Gastroesophageal sphincter (tissue), 3 donors: ENCODE results near the gene PCSK5.

ENCODE experiments used
- EP300 ChIP-seq: sonication (generic); formaldehyde crosslinking; IDR thresholded peaks from one replicate; pipeline ENCODE4 v1.6.1; 2017; ENCODE audit warnings: antibody characterized with exemption, mild to moderate bottlenecking
- POLR2A ChIP-seq, 2 donors: fragments of 450-650 bp; IDR thresholded peaks; one replicate each; pipeline ENCODE4 v1.6.1; 2017; ENCODE audit warnings: antibody characterized with exemption in 2 of 2, mild to moderate bottlenecking in 2 of 2, moderate library complexity in 1 of 2
- POLR2AphosphoS5 ChIP-seq: sonication (generic); formaldehyde crosslinking; IDR thresholded peaks from one replicate; pipeline ENCODE4 v1.6.1; 2017; ENCODE audit warnings: antibody characterized with exemption
- TF ChIP-seq, protein P1 (sequence below), 4 experiments: fragments of 200-600 bp in 2 of 4; fragments of 450-650 bp in 2 of 4; sonication (generic) in 1 of 4; IDR thresholded peaks; one replicate each; pipeline ENCODE4 v1.5.1; 2017 to 2019; ENCODE audit warnings: antibody characterized with exemption in 4 of 4, mild to moderate bottlenecking in 2 of 4, moderate library complexity in 2 of 4

DNA sequence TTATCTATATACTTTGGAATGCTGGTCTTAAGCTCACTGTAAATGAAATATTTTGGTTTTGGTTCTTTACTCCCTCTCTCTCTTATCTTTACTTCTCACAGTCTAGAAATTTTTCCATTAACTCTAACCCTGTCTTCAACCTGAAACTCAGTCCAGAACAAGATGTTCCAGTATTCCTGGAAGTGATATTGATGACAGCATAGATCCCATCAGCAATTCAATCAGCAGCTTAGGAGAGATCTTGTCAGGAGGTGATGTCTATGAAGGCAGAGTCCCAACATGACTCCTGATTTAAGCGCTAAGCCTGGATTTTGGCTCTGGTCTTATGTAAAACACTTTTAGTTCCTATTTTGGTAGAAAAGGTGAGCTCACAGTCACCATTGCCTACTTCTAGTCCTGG is 451.1 kb downstream of the PCSK5 start:
- TF ChIP-seq, protein P1, sequence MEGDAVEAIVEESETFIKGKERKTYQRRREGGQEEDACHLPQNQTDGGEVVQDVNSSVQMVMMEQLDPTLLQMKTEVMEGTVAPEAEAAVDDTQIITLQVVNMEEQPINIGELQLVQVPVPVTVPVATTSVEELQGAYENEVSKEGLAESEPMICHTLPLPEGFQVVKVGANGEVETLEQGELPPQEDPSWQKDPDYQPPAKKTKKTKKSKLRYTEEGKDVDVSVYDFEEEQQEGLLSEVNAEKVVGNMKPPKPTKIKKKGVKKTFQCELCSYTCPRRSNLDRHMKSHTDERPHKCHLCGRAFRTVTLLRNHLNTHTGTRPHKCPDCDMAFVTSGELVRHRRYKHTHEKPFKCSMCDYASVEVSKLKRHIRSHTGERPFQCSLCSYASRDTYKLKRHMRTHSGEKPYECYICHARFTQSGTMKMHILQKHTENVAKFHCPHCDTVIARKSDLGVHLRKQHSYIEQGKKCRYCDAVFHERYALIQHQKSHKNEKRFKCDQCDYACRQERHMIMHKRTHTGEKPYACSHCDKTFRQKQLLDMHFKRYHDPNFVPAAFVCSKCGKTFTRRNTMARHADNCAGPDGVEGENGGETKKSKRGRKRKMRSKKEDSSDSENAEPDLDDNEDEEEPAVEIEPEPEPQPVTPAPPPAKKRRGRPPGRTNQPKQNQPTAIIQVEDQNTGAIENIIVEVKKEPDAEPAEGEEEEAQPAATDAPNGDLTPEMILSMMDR (IDR thresholded peaks at IDR 0.05), result no peak
- no peak for TF ChIP-seq POLR2A (IDR thresholded peaks at IDR 0.05)
- no peak for TF ChIP-seq POLR2AphosphoS5
- TF ChIP-seq EP300, result no peak
